Keratinocyte (primary cell): Measurements from ENCODE around the gene NDUFA3. TPM values are rescaled to one million over a fixed set of nuclear protein-coding genes. Genes with fewer than 3 reads are reported as not detected.

Source experiments
- DNase-seq: peaks from one replicate; pipeline ENCODE4 v3.0.0-alpha.2; 2011; ENCODE audit warnings: low read depth, missing footprints, low spot score
- FAIRE-seq: peaks from 2 replicates; lab custom pipeline; 2011; peaks lifted over from hg19 to GRCh38; lab: Jason Lieb, UNC
- H2AFZ ChIP-seq: 2 replicates; pipeline ENCODE4 v1.6.0; 2012; ENCODE audit warnings: low read length, control low read depth, inconsistent platforms; ENCODE audit not compliant: control insufficient read depth
- H3K27ac ChIP-seq: 2 replicates; pipeline ENCODE4 v1.5.1; 2011; ENCODE audit warnings: low read length; ENCODE audit not compliant: control insufficient read depth, insufficient read depth
- H3K27me3 ChIP-seq: 3 replicates; pipeline ENCODE4 v1.6.0; 2011; ENCODE audit warnings: low read length; ENCODE audit not compliant: control insufficient read depth, insufficient read depth; ENCODE audit errors: extremely low read depth
- H3K36me3 ChIP-seq, 2 experiments: 2 replicates in 1 of 2; 3 replicates in 1 of 2; pipeline ENCODE4 v1.5.1; 2011; ENCODE audit warnings: low read length in 2 of 2, mild to moderate bottlenecking in 1 of 2; ENCODE audit not compliant: control insufficient read depth in 2 of 2, insufficient read depth in 2 of 2; ENCODE audit errors: extremely low read depth in 1 of 2
- H3K4me1 ChIP-seq: 3 replicates; pipeline ENCODE4 v1.5.1; 2011; ENCODE audit warnings: low read length; ENCODE audit not compliant: control insufficient read depth, insufficient read depth; ENCODE audit errors: extremely low read depth
- H3K4me2 ChIP-seq: 3 replicates; pipeline ENCODE4 v1.6.0; 2011; ENCODE audit warnings: low read depth, low read length; ENCODE audit not compliant: control insufficient read depth, insufficient read depth; ENCODE audit errors: extremely low read depth
- H3K4me3 ChIP-seq, 3 experiments: fragments of 200-600 bp in 1 of 3; sonication (generic) in 1 of 3; 2 replicates in 2 of 3; 3 replicates in 1 of 3; pipeline ENCODE4 v1.5.1; 2011 to 2016; ENCODE audit warnings: low read length in 3 of 3, mild to moderate bottlenecking in 3 of 3, control low read depth in 2 of 3, inconsistent platforms in 1 of 3, low read depth in 1 of 3, mixed read lengths in 1 of 3, mixed run types in 1 of 3, moderate library complexity in 1 of 3; ENCODE audit not compliant: control insufficient read depth in 2 of 3, insufficient read depth in 2 of 3; ENCODE audit errors: extremely low read depth in 1 of 3
- H3K79me2 ChIP-seq: 2 replicates; pipeline ENCODE4 v1.6.0; 2012; ENCODE audit warnings: low read length; ENCODE audit not compliant: control insufficient read depth, insufficient read depth
- H3K9ac ChIP-seq: 3 replicates; pipeline ENCODE4 v1.6.0; 2011; ENCODE audit warnings: low read length; ENCODE audit not compliant: control insufficient read depth, insufficient read depth; ENCODE audit errors: extremely low read depth
- H3K9me1 ChIP-seq: 3 replicates; pipeline ENCODE4 v1.6.0; 2011; ENCODE audit warnings: low read length; ENCODE audit not compliant: control insufficient read depth, insufficient read depth; ENCODE audit errors: extremely low read depth
- H3K9me3 ChIP-seq: 2 replicates; pipeline ENCODE4 v1.5.1; 2012; ENCODE audit warnings: low read depth, low read length; ENCODE audit not compliant: control insufficient read depth
- H4K20me1 ChIP-seq: 3 replicates; pipeline ENCODE4 v1.6.0; 2011; ENCODE audit warnings: low read length; ENCODE audit not compliant: control insufficient read depth, insufficient read depth; ENCODE audit errors: extremely low read depth
- CTCF ChIP-seq, 3 experiments: IDR thresholded peaks in 1 of 3; conservative IDR thresholded peaks in 1 of 3; optimal IDR thresholded peaks in 1 of 3; 2 replicates in 2 of 3; 3 replicates in 1 of 3; pipeline versions ENCODE3 to v1.5.1; 2011; ENCODE audit warnings: low read length in 3 of 3, mild to moderate bottlenecking in 3 of 3, moderate library complexity in 2 of 3, control low read depth in 1 of 3, inconsistent platforms in 1 of 3; ENCODE audit not compliant: insufficient read depth in 2 of 3; ENCODE audit errors: extremely low read depth in 1 of 3
- EZH2 ChIP-seq: IDR thresholded peaks from one replicate; pipeline ENCODE4 v1.6.1; 2012; ENCODE audit warnings: inconsistent platforms, mild to moderate bottlenecking, low read length, moderate library complexity
- dilution Hi-C: fragments of 300-500 bp; cut with MboI; formaldehyde crosslinking; loops from one replicate; pipeline ENCODE4 v1.7.0; 2020; ENCODE audit warnings: low sequenced_read_pairs; ENCODE audit not compliant: extremely low pct_ligation_motif_present
- polyA plus RNA-seq, 5 experiments: library from polyadenylated mRNA; depleted of rRNA in 3 of 5; stranded (reverse) in 3 of 5; stranded (forward) in 1 of 5; unstranded in 1 of 5; fragments of >200 nt; gene quantifications; 1 replicate in 1 of 5; 2 replicates in 3 of 5; 3 replicates in 1 of 5; pipeline versions ENCODE4 v1.2.1 to v1.2.3, GENCODE V29; 2011 to 2012; ENCODE audit warnings: missing spikeins in 2 of 5, low read depth in 1 of 5, low replicate concordance in 1 of 5

NDUFA3 gene
- polyA plus RNA-seq, 1 donor (not counting 4 experiments of a cell fraction or from before 2014, with no cell fraction given): 41.9 TPM

- peaks cover 40 to 57% of the 10 kb centered on the region in 2 experiments for H3K36me3 ChIP-seq
- no peaks in the 10 kb centered on the region for H4K20me1 ChIP-seq
- H3K9ac ChIP-seq: no peak overlapping the region
- no peaks in the 10 kb centered on the region for H3K4me1 ChIP-seq
- H3K27ac ChIP-seq: no peak overlapping the region
- H3K27me3 ChIP-seq: no peaks in the 10 kb centered on the region
- no peak overlapping the region for H3K4me3 ChIP-seq
- H2AFZ ChIP-seq: no peak overlapping the region
- FAIRE-seq (no peak), DNase-seq (no peak)
- H3K9me3 ChIP-seq: no peaks in the 10 kb centered on the region
- dilution Hi-C loops: no loop called here
- H3K4me2 ChIP-seq: no peak overlapping the region
- H3K79me2 ChIP-seq: no peaks in the 10 kb centered on the region
- no peak for TF ChIP-seq CTCF (optimal IDR thresholded peaks at IDR 0.05 in 1 of 3, IDR thresholded peaks at IDR 0.05 in 1 of 3, conservative IDR thresholded peaks at IDR 0.05 in 1 of 3; ENCODE audit: extremely low read depth in 1 of 3, insufficient read depth in 2 of 3, low read length in 3 of 3)
- no peak for TF ChIP-seq EZH2
- H3K9me1 ChIP-seq: no peaks in the 10 kb centered on the region
Observed at GRCh38 chr19:54125713-54126112, 23.1 kb downstream of the NDUFA3 start.

- Histone ChIP-seq H3K4me1 (no peaks in the 10 kb centered on the region), H3K36me3 (peaks cover 35 to 39% of the 10 kb centered on the region in 2 experiments)
- FAIRE-seq: no peak
Observed at GRCh38 chr19:54127688-54128440, 25.2 kb downstream of the NDUFA3 start.

More at GRCh38 chr19:54127688-54128440, 25.2 kb downstream of the NDUFA3 start:
- Histone ChIP-seq H3K9me3 (no peaks in the 10 kb centered on the region), H4K20me1 (no peaks in the 10 kb centered on the region), H3K27me3 (no peaks in the 10 kb centered on the region), H3K4me3 (no peak overlapping the region), H2AFZ (no peak overlapping the region), H3K9me1 (no peaks in the 10 kb centered on the region), H3K27ac (no peak overlapping the region), H3K4me2 (no peak overlapping the region), H3K79me2 (no peaks in the 10 kb centered on the region), H3K9ac (no peak overlapping the region)
- dilution Hi-C loops: no loop called here
- no peak for DNase-seq
- TF ChIP-seq EZH2: no peak
- no peak for TF ChIP-seq CTCF (optimal IDR thresholded peaks at IDR 0.05 in 1 of 3, IDR thresholded peaks at IDR 0.05 in 1 of 3, conservative IDR thresholded peaks at IDR 0.05 in 1 of 3; ENCODE audit: extremely low read depth in 1 of 3, insufficient read depth in 2 of 3, low read length in 3 of 3)
